ENCODE results near the gene VTI1A.
"Not testable (repeated sequence)": the region's sequence is repeated elsewhere in the genome, so short reads cannot be mapped to it uniquely, and the experiment has no call there.

Gene VTI1A

GRCh38 chr10:112552593-112553110, 105.6 kb downstream of the VTI1A start:
- DNase-seq: no peak

- no peak for DNase-seq
Observed at GRCh38 chr10:112553315-112553714, 106.3 kb downstream of the VTI1A start.

- DNase-seq: no peak
Observed at GRCh38 chr10:112554263-112554662, 107.2 kb downstream of the VTI1A start.

GRCh38 chr10:112557197-112557596, 110.2 kb downstream of the VTI1A start:
- DNase-seq: no peak

- no peak for DNase-seq
Observed at GRCh38 chr10:112558476-112559142, 111.6 kb downstream of the VTI1A start.

GRCh38 chr10:112559349-112559748, 112.3 kb downstream of the VTI1A start:
- DNase-seq: no peak

- no peak for DNase-seq
Observed at GRCh38 chr10:112562122-112562521, 115.1 kb downstream of the VTI1A start.

- no peak for DNase-seq
Observed at GRCh38 chr10:112562809-112563663, 116.0 kb downstream of the VTI1A start.

GRCh38 chr10:112564337-112564736, 117.3 kb downstream of the VTI1A start:
- DNase-seq: no peak

- no peak for DNase-seq
Observed at GRCh38 chr10:112565434-112566053, 118.5 kb downstream of the VTI1A start.

GRCh38 chr10:112570585-112570984, 123.6 kb downstream of the VTI1A start:
- DNase-seq: no peak

- DNase-seq: no peak
Observed at GRCh38 chr10:112579578-112579977, 132.6 kb downstream of the VTI1A start.

GRCh38 chr10:112580267-112580666, 133.3 kb downstream of the VTI1A start:
- DNase-seq: no peak

GRCh38 chr10:112581921-112582320, 134.9 kb downstream of the VTI1A start:
- no peak for DNase-seq

GRCh38 chr10:112583236-112583939, 136.4 kb downstream of the VTI1A start:
- no peak for DNase-seq

GRCh38 chr10:112584276-112584675, 137.3 kb downstream of the VTI1A start:
- no peak for DNase-seq

- no peak for DNase-seq
Observed at GRCh38 chr10:112585126-112585525, 138.1 kb downstream of the VTI1A start.

GRCh38 chr10:112585960-112586359, 138.9 kb downstream of the VTI1A start:
- DNase-seq: no peak

GRCh38 chr10:112587729-112588128, 140.7 kb downstream of the VTI1A start:
- DNase-seq: no peak

GRCh38 chr10:112588225-112588990, 141.4 kb downstream of the VTI1A start:
- DNase-seq: no peak

- no peak for DNase-seq
Observed at GRCh38 chr10:112589081-112589480, 142.1 kb downstream of the VTI1A start.

- DNase-seq: not testable (repeated sequence)
Observed at GRCh38 chr10:112590786-112591185, 143.8 kb downstream of the VTI1A start.
